ENCODE data around the gene BTC.

- no peak for TF ChIP-seq YY1 (IDR thresholded peaks at IDR 0.05; ENCODE audit: low read depth)
- no peak for TF ChIP-seq TEAD4 (IDR thresholded peaks at IDR 0.05; ENCODE audit: borderline replicate concordance, insufficient read depth)
- no peak for TF ChIP-seq MEF2A (IDR thresholded peaks at IDR 0.05; ENCODE audit: borderline replicate concordance, low read depth)
- no peak for TF ChIP-seq RAD21 (IDR thresholded peaks at IDR 0.05; ENCODE audit: low read length)
- no peak for TF ChIP-seq CTCF (IDR thresholded peaks at IDR 0.05)
- TF ChIP-seq, protein P1, sequence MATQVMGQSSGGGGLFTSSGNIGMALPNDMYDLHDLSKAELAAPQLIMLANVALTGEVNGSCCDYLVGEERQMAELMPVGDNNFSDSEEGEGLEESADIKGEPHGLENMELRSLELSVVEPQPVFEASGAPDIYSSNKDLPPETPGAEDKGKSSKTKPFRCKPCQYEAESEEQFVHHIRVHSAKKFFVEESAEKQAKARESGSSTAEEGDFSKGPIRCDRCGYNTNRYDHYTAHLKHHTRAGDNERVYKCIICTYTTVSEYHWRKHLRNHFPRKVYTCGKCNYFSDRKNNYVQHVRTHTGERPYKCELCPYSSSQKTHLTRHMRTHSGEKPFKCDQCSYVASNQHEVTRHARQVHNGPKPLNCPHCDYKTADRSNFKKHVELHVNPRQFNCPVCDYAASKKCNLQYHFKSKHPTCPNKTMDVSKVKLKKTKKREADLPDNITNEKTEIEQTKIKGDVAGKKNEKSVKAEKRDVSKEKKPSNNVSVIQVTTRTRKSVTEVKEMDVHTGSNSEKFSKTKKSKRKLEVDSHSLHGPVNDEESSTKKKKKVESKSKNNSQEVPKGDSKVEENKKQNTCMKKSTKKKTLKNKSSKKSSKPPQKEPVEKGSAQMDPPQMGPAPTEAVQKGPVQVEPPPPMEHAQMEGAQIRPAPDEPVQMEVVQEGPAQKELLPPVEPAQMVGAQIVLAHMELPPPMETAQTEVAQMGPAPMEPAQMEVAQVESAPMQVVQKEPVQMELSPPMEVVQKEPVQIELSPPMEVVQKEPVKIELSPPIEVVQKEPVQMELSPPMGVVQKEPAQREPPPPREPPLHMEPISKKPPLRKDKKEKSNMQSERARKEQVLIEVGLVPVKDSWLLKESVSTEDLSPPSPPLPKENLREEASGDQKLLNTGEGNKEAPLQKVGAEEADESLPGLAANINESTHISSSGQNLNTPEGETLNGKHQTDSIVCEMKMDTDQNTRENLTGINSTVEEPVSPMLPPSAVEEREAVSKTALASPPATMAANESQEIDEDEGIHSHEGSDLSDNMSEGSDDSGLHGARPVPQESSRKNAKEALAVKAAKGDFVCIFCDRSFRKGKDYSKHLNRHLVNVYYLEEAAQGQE (IDR thresholded peaks at IDR 0.05; ENCODE audit: low read depth, low read length): no peak
- no peak for TF ChIP-seq EZH2phosphoT487 (IDR thresholded peaks at IDR 0.05; ENCODE audit: borderline replicate concordance, low read depth)
- TF ChIP-seq, protein P2, sequence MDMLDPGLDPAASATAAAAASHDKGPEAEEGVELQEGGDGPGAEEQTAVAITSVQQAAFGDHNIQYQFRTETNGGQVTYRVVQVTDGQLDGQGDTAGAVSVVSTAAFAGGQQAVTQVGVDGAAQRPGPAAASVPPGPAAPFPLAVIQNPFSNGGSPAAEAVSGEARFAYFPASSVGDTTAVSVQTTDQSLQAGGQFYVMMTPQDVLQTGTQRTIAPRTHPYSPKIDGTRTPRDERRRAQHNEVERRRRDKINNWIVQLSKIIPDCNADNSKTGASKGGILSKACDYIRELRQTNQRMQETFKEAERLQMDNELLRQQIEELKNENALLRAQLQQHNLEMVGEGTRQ (IDR thresholded peaks at IDR 0.05; ENCODE audit: borderline replicate concordance, low read depth, low read length): no peak
- TF ChIP-seq, protein P3, sequence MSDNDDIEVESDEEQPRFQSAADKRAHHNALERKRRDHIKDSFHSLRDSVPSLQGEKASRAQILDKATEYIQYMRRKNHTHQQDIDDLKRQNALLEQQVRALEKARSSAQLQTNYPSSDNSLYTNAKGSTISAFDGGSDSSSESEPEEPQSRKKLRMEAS (IDR thresholded peaks at IDR 0.05; ENCODE audit: low read depth): no peak
Measured at GRCh38 chr4:74840936-74841509, 46.7 kb upstream of the BTC start.

All from SK-N-SH (cell line).